Activated CD4-positive, CD25-positive, alpha-beta regulatory T cell treated with anti-CD3 and anti-CD28 coated beads, Interleukin-2, amount 50 U/mL, for 16 hours (primary cell): ENCODE data around the gene CTTNBP2NL.
A peak's percentile ranks its signal among the peaks of the same experiment; 100 is the strongest.

ENCODE experiments used
- DNase-seq: peaks from one replicate; pipeline ENCODE4 v3.0.0-alpha.2; 2020; ENCODE audit warnings: low read depth, low spot score

The CTTNBP2NL gene, protein sequence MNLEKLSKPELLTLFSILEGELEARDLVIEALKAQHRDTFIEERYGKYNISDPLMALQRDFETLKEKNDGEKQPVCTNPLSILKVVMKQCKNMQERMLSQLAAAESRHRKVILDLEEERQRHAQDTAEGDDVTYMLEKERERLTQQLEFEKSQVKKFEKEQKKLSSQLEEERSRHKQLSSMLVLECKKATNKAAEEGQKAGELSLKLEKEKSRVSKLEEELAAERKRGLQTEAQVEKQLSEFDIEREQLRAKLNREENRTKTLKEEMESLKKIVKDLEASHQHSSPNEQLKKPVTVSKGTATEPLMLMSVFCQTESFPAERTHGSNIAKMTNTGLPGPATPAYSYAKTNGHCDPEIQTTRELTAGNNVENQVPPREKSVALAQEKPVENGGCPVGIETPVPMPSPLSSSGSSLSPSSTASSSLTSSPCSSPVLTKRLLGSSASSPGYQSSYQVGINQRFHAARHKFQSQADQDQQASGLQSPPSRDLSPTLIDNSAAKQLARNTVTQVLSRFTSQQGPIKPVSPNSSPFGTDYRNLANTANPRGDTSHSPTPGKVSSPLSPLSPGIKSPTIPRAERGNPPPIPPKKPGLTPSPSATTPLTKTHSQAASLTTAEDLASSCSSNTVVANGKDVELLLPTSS

DNA sequence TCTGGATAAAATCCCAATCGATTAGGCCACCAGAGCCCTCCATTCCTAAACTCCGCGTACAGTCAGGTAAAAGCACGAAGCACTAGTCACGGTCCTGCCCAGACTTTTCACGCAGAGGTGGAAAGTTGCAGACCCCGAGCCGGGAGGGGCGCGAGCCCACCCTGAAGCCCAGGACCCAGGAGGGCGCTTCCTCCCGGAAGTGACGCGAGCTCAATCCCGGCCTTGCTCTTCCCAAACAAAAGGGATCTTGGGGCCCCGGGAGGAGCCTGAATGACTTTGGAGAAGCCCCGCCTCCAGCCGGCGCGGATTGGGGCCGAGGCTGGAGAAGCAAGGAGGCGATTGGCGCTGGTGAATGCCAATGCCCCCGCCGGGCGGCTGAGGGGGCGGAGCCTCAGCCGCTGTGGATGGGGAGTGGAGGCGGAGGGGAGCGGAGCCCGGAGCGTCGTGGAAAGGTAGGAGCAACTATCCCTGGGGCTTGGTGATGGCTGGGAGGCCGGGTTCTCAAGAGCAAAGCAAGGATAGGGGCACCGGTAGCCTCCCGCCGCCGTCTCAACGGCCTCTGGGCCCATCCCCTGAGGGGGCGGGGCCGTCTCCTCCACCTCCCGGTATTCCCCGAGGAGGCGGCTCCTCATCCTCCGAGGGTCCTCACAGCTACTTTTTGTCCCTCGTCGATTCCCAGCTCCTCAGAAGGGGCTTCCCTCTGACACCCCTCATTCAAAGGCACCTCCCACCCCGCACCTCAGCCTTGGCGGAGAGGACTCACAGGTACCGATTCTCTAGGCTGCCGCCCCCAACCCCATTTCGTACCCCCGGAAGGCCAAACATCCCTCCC lies at the start of gene CTTNBP2NL:
TSS of gene CTTNBP2NL (plus strand) at position 394 of the 832 bp plus-strand sequence. CDS start 19,952 bp downstream, outside the sequence.
- DNase-seq, result peak; percentile 69

DNA sequence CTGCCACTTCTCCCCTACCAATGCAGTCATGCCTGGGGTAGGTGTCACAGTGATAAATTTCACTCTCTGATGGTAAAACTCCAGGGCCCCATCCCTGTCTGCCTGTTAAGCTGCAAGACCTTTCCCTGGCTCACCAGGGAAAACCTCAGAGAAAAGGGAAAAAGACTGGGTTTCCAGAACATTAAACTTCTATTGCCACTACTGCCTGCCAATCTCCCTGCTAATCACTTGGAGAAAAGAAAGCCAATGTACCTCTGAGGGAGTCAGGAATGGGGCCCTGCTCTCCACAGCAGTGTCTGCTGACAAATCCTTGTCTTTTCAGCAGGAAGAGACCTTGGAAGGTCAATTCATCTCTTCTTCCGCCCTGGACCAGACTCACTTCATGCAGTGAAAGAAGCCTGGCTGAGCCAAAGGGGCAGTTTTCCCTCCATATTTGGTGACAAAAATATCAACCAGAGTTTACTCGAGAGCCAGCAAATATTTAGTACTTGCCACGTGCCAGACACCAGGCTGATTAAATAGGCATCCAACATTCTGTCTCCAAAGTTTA lies 49.1 kb upstream of the CTTNBP2NL start:
- no peak for DNase-seq

DNA sequence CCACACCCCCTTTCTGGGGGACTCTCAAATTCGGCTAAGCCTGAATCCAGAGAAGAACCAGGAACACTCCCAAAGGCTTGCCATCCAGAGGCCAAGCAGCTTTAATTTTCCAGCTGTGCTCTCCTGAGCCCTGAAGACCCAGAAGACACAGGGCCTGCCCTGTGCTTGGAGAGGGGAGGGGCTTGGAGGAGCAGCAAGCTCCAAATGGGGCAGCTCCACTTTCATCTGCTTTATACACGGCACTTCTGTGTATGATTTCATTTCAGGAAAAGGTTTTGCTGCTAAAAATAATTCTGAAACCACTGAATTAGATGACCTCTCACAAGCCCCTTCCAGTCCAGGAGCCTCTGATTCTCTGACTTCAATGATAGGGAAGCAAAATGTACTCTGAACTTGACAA lies 39.2 kb upstream of the CTTNBP2NL start:
- no peak for DNase-seq

DNA sequence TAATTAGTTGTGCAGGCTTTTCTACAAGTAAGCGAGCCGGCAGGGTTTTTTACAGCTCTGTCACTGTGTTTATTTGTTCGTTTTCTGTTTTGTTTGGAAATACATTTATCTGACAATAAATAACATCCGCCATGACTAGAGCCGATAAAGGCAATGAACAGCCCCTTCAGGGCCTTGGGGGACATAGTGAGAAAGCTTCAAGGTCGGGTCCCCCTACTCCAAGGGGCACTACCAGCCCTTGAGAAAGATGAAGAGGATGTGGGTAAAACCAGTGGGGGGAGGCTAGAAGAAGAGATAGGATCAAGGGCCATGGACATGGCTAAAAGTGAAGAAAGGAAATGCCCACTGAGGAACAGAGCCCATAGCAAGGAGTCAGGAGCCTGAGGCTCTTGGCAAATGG lies 38.5 kb upstream of the CTTNBP2NL start:
- no peak for DNase-seq

DNA sequence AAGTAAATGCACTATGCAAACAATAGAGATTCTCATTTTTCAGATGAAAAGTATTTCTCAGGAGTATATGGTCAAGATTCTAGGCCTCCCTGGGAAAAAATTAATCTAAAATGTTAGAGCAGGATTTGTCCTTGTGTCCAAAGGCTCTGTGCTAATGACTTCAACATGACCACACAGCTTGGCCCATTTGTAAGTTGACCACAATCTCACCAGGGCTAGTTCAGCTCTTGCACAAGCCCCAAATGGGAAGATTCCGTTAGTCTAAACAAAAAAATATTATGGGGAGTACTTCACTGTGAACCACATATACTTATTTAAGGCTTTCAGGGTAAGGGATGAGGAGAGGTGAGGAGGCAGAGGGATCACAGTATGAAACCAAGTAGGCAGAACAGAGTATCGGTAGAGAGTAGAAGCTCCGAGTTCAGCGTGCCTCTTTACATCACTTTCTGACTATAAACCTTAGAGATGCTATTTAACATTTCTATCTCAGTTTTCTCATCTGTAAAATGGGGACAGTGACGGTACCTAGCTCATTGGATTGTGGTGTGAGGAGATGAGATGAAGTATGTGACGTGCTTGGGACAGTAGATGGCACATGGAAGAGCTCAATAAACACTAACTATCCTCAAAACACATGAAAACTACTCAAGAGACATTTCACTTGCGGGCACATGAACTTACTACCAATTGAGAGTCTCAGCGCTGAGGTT lies 37.8 kb upstream of the CTTNBP2NL start:
- no peak for DNase-seq

DNA sequence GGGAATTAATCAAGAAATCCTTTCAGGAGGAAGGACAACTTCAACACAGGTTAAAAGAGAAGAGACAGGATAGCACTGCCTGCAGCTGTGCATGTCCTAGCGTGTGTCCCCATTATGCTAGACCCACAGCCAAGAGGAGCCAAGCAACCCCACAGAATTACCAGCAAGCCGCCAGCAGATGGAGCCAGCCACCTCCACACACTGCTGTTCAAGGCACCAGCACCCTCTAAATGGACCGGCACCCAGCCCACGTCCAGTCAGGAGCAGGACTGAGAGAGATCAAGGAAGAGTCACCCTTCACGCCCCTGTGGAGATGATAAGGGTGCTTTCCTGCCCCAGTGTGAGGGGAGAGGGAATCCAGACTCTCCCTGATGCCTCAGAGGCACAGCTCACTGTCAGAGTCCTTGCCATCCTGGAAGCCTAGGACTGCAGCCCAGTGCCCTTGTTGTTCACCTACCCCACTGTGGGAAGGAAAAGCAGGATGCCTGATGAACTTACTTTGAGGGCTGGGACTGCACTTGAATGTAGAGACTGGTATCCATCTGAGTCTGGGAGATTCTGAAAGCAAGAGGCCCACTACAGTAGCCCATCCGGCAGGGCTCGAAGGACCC lies 37.1 kb upstream of the CTTNBP2NL start:
- DNase-seq, result no peak

DNA sequence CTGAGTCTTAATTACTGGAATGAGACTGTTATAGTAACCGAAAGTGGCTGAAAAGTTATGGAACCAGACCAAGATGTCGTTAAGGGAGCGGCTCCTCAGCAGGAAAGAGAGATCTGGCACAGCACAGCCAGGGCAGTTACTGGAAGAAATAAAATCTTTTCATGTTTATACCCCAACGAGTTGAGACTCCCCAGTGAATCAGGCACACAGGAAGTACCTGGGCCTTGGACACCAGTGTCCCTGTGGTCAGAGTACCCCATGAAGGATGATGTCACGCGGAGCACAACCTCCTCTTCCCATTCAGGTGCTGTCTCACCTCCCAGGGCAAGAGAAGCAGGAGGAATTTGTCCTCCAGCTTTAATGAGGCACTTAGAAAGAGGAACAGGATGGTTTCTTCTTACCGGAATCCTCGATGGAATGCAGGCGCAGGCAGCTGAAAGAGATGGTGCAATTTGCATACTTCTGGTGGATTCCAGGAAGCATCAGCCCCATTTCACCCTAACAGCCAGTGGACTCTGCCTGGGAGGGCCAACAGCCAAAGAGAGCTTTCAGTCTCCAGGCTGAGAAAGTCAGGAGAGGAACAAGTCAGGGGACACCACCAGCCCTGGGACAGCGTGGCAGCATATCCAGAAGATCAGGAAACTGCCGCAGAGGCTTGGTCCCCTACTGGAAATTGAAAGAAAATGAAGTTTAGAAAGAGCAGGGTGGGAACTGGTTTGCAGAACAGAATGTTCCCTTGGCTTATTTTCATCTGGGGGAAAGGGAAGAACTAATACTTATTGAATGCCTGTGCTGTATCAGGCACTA lies 35.9 kb upstream of the CTTNBP2NL start:
- no peak for DNase-seq

DNA sequence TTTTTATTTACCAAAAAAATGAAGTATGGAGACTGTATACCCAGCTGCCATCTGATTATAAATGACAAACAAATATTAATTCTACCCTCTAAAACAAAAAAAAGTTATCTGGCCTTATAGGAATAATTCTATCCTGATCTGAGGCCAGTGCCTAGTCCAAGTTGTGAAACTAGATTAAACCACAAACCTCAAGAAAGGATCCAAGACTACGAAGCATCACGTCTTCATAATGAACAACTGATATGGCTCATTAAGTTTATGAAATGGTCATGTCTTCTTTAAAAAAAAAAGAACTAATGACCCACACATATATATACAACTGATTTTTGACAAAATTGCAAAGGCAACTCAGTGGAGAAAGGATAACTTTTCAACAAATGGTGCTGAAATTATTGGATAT lies 32.4 kb upstream of the CTTNBP2NL start:
- DNase-seq, result no peak

DNA sequence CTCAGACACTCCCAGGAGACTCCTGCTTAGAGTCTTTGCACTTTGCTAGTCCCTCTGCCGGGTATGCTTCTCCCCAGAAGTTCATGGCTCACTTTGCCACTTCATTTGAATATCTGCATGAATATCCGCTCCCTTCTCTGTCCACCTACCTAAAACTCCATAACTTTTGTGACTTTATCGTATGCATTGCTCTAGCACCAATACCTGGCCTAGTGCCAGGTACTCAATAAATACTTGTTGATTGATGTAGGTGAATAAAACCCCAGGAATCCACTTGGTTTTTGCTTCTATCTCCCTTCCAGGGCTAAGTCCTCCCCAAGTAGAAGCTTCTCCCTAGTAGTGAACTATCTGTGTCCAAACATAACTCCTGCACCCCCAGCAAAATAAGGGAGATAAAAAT lies 27.8 kb upstream of the CTTNBP2NL start:
- no peak for DNase-seq

DNA sequence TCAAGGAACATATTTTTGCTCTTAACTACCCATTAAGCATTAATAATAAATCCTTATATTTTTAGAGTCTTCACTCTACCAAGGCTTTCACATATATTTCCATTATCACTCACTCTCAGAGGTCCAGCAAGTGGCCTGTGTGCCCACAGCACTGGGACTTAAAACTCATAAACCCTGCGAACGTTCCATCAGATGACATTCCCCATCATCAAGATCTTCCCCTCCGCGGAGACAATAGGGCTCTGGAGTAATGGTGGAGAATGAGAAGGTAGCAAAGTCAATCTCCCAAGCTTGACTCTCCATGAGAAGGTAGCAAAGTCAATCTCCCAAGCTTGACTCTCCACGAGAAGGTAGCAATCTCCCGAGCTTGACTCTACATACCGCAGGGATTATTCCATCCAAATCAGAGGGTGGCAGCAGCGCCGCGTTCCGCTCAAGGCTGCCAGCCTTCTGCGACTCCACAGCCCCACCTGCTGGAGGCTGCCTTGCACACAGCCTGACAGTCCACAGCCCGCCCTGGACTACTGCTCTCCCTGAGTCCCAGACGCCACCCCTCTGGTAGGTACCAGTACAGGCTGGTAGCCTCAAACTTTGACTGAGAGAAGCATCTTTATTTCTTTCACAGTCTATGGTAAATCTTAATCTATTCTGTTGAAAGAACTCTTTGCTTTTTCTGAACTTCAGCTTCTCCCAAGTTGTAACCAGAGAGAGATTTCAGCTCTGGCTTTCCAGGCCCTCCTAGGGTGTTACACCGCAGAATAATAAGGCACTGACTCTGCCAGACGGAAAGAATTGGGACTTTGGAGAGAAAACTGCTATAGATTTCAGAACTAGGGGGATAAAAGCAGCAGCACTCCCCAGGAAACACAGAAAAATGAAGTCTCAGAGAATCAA lies 26.4 kb upstream of the CTTNBP2NL start:
- peak; percentile 68 for DNase-seq

DNA sequence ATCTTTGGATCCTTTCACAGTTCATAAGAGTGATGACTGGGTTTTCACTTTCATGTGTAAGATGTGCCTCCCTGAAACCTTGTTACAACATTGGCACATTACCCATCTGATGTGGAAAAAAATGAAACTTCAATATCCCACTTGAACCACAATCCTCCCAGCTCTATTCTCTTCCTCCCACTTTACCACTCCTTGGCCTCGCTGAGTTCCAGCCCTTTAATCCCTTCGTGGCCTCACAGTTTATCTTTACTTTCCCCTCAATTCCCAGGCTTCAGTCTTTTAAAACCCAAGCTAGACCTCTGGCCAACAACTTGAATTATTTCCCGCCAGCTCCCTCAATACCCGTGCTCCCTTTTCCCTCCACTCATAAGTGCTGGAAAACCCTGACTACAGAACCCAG lies 25.0 kb upstream of the CTTNBP2NL start:
- DNase-seq, result no peak

DNA sequence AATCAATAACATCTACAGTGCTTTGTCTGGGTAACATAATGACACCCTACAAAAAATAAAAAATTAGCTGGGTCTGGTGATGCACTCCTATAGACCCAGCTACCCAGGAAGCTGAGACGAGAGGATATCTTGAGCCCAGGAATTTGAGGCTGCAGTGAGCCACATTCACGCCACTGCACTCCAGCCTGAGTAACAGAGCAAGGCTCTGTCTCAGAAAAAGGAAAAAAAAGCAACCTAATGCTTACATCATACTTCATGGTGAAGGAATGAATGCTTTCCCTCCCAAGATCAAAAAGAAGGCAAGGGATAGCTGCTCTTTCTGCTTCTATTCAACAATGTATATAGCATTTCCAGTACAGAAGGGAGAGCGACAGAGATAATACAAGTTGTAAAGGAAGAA lies 24.2 kb upstream of the CTTNBP2NL start:
- no peak for DNase-seq

DNA sequence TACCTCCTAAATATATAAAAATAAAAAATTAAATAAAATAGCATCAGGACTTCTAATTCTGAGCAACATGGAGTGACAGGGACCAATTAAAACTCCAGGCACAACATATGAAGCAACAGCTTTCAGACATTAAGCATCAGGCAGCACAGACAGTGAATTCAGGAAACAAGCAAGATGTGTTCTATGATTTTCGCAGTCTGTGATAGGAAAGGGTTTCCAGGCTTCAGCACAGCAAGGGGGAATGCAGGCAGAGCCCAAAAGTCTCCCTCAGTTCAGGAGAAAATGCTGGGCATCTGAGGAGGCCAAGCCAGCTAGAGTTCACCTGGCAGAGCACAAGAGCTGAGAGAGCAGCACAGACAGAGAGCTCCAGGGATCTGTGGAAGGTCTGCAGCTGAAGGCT lies 22.2 kb upstream of the CTTNBP2NL start:
- DNase-seq, result no peak

DNA sequence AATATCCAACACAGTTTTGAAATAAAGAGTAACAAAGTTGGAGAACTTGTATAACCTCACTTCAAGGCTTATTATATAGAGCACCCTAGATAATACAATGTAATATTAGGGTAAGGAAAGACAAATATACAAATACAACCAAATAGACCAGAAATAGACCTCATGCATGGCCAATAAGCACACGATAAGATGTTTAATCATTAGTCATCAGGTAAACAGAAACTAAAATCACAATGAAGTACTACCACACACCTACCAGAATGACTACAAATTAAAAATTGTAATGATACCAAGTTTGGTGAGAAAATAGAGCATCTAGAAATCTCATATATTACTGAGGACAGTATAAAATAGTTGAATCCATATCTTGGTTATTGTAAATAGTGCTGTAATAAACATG lies 20.3 kb upstream of the CTTNBP2NL start:
- DNase-seq, result no peak

DNA sequence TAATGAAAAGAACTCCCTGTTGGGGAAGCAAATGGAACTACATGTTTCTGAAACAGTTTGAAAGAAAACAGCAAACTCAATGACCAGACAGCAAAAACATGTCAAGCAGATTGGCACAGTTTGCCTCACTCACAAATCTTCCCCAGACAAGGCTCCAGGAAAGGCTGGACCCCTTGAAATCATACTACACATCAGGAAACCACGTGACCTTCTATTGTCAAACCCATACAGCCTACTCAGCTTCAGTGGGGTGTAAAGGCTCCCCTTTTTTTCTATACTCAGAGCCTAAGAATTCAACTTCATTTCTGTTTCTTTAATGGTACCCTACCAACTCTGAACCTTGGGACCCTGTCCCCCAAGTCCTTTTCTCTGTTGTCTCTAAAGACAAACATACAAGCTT lies 15.7 kb upstream of the CTTNBP2NL start:
- no peak for DNase-seq

DNA sequence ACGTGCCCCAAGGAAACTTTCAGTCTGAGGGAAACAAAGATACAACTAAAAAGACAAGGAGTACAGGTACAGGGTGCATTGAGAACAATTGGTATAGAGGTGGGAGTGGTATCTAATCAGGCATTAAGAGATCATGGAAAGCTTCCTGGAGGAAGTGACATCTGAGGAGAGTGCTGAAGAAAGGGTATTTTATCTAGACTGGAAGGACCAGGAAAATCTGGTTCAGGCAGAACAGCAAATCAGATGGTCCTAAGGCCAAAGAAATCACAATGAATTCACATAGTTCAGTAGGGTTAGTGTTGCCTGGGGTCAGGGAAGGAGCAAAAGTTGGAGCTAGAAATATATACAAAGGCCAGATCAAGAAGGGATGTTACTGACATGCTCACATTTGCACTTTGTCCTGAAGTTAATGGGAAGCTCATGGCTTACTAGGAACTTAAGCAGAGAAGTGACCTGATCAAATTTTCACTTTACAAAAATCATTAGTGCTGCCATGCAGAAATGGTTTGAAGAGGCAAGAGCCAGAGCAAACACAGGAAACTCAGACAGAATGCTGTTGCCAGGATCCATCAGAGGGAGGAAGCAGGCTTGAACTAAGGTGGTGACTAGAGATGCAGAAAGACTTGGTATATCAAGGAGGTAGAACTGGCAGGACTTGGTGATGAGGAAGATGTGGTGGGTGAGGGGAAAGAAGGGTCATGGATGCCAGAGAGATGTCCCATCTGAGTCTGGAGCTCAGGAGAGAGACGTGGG lies 14.5 kb upstream of the CTTNBP2NL start:
- no peak for DNase-seq

DNA sequence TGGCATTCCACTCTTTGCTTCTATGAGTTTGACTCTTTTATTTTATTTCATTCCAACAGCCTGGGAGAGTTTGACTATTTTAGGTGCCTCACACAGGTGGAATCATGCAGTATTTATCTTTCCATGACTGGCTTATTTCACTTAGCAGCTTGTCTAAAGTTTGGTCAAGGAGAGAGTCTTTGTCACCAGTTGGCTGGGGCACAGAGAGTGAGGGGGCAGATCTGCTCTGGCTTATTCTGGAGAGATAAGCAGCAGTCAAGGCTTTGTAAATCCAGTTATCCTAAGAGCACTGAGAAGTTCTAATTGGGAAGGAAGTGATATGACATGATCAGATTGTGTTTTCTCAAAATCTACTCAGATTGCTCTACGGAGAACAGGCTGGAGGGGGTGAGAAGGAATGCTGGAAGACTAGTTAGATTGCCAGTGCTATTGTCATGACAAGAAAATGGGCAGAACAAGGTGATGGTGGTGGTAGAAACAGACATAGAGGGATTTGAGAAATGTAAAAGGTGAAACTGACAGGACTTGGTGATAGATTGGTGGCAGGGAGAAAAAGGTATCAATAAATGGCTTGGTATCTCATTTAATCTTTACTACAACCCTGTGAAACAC lies 12.1 kb upstream of the CTTNBP2NL start:
- no peak for DNase-seq
